Measurements from ENCODE around the gene SPATA1.
"Not testable (repeated sequence)": the region's sequence is repeated elsewhere in the genome, so short reads cannot be mapped to it uniquely, and the experiment has no call there.

Gene SPATA1

DNA sequence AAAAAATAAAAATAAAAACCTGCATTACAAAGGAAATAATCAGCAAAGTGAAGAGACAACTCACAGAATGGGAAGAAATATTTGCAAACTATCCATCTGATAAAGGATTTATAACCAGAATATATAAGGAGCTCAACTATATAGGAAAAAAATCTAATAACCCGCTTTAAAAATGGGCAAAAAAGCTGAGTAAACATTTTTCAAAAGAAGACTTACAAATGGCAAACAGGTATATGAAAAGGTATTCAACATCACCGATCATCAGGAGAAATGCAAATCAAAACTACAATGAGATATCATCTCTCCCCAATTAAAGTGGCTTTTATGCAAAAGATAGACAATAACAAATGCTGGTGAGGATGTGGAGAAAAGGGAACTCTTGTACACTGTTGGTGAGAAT is 4.0 kb downstream of the SPATA1 start:
- no peak for DNase-seq

DNA sequence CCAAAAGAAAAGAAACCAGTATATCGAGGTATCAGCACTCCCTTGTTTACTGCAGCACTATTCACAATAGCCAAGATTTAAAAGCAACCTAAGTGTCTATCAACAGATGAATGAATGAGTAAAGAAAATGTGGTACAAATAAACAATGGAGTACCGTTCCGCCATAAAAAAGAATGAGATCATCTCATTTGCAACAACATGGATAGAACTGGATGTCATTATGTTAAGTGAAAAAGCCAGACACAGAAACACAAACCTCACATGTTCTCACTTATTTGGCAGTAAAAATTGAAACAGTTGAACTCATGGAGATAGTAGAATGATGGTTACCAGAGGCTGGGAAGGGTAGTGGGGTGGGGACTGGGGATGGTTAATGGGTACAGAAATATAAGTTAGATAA is 4.5 kb downstream of the SPATA1 start:
- DNase-seq, result no peak

DNA sequence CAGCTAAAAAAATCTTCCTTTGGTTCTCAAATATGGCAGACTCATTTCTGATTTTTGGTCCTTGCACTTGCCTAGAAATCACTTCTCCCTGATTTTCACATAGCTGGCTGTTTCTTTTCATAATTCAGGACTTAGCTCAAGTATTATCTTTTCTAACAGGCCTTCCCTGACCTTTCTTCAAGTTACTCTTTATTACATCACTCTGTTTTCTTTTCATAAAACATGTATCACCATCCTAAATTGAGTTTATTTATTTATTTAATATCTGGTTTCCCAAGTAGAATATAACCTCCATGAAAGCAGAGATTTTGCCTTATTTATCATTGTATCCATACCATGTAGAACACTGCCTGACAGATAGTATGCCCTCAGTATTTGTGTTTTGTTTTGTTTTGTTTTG is 18.4 kb downstream of the SPATA1 start:
- no peak for DNase-seq

DNA sequence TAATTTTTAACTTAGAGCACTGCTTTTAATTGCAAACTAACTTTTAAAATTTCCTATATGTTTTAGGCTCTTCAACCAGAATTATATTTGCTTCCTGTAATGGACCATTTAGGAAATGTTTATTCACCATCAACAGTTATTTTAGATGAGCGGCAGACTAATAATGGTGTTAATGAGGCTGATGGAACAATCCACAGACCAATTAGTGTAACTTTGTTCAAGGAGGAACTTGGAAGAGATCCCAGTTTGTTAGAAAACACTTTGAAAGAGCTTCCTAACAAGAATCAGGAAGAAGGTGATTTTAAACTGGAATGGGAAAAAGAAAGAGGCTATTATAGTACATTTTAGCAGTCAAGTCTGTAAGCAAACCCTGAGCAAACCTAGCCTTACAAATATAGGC is 19.6 kb downstream of the SPATA1 start:
- no peak for DNase-seq

DNA sequence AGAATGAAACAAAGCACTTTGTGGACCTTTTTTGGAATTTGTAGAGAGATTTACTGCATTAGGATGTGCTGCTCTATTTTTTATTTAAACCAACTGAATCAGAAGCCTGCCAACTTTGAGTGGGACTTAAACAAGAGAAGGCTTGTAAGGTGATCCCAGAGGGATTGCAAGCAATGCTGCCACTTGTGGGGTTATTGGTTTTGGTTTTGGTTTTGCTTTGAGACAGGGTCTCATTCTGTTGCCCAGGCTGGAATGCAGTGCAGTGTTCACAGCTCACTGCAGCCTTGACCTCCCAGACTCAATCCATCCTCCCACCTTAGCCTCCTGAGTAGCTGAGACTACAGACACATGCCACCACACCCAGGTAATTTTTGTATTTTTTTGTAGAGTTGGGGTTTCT is 32.4 kb downstream of the SPATA1 start:
- DNase-seq, result no peak

DNA sequence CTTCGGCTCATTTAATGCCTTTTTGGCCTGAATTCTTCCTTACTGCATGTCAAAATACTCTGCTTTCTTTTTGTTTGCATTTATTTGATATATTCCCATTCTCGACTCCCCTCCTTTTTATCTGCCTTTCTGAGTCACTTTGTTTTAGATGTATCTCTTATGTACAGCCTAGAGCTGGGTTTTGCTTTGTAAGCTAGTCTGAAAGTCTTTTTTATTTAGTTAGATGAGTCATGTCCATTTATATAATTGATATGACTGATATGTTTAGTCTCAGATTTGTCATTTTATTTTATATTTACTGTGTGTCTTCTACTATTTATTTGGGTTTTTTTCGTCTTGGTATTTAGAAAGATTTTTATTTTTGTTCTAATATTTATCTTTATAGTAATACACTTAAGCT is 33.8 kb downstream of the SPATA1 start:
- no peak for DNase-seq

DNA sequence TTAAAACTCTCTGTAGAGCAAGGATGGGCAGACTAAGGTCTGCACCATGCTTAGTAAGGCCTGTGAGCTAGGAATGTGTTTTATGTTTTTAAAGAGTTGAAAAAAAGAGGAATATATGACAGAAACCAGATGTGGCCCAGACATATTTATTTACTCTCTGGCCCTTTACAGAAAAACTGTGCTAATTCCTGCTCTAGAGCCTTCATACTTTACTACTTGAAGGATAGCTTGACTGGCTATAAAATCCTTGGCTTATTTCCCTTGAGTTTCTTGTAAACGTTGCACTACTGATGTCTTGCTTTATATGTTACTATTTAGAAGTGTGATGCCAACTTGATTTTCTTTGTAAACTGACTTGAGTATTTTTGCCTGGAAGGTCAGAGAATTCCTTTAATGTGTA is 34.6 kb downstream of the SPATA1 start:
- no peak for DNase-seq

DNA sequence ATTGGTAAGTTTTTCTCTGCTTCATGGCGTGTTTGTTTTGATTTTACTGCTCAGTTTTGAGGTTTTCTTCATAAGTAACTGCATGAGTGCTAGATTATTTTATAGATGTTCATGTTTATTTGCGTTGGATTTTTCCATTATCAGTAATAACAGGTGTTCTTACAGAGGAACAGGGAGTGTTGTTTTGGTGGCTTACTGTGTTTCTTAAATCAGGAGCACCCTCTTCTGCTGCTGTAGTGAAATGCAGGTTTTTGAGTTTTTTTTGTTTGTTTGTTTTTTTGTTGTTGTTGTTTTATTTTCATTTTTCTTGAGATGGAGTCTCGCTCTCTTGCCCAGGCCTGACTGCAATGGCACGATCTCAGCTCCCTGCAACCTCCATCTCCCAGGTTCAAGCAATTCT is 35.5 kb downstream of the SPATA1 start:
- DNase-seq, result no peak

DNA sequence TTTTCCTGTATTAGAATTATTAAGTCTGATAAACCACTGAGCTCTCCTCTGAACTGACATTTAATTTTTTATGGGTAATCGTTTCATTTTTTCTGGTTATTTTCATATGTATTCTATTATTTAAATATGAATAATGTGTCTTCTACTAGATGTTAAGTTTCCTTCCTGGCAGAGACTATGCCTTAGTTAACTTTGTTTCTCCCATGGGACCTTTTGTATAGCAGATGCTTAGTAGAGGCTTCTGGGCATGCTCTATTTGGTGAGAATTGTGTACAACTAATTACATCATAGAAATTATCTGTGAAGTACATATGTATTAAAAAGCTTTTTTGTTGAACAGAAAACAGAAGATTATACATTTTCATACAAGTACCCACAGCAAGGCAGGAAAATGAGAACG is 44.6 kb downstream of the SPATA1 start:
- peak; percentile 45 for DNase-seq

DNA sequence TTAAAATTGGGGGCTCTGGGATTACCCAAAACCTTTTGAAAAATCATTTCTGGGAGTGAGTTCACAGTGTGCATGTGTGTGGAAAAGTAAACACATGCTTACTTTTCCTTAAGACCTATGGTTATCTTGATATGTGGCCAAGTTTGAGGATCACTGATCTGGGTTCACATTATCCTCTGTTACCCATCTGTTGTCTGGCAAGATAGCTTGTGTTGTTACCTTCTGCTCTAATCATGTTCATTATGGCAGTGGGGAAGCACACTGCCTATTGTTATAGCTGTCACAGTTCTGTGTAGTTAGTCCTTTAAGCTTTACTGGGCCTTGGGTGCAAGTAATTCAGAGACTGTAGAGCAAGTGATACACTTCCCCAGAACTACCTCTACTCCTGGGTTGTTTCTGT is 63.0 kb downstream of the SPATA1 start:
- DNase-seq, result peak; percentile 80

DNA sequence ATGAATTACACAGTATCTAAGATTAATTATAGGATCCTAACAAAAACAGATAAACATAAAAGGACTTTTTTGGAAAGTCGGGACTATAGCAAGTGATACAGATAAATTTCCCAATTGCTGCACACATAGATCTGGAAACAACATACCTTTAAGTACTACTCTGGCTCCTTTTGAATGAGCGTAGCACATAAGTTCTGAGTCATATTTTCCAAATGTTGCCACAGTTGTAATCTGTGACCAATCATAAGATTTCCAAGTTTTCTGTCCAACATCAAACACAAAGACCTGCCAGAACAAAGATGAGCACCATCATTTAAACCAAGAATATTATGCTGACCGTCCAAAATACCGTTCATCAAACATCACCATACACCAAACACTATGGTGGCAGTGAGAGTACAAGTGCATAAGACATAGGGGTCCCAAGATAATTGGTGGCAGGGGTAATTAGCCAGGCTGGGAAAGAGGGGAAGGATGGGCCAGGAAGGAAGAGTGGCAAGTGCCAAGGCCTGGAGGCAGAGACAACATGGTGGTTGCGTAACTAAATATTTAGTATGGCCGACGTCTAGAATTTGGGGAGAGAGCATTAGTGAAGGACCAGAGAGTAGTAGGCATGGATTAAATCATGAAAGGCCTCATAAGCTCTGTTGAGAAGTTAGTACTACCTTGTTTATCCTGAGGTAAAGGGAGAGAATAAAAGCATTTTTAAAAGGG is 64.4 kb downstream of the SPATA1 start:
- no peak for DNase-seq

DNA sequence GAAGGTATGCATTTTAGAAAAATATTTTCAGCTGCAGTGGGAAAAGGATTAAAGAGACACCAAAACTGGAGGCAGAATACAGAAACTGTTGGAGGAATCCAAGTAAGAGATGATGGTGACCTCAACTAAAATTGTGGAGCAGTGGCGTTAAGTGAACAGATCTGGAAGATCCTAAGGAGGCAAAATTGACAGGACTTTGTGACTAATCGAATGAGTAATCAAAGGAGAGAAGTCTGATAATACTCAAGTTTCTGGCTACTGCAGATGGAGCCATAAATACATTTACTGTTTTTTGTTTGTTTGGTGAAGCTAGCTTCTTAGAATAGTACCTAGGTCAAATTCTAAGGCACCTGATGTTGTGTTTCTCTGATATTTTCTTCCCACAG is 65.0 kb downstream of the SPATA1 start:
- DNase-seq, result no peak

DNA sequence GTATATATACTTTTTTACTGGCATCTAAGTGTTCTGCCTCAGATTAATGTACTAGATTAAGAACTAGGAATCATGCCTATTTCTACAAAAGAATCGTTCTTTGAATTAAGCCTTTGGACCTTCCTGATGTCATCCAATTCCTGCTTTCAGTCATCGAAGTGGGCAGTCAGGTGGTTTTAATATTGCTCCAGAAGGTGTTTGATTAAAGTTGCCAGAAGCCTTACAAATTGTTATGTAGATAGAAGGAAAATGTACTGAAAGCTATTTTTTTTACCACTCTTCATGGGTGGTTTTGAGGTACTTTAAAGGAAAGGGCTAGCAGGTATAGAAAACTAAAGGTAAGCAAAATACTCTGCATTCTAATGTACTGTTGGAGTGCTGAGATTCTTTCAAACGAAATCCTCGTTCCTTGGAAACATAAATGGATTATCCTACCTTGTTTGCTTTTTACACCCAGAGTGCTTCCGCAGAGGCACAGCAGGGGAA is 67.3 kb downstream of the SPATA1 start:
- DNase-seq, result no peak

DNA sequence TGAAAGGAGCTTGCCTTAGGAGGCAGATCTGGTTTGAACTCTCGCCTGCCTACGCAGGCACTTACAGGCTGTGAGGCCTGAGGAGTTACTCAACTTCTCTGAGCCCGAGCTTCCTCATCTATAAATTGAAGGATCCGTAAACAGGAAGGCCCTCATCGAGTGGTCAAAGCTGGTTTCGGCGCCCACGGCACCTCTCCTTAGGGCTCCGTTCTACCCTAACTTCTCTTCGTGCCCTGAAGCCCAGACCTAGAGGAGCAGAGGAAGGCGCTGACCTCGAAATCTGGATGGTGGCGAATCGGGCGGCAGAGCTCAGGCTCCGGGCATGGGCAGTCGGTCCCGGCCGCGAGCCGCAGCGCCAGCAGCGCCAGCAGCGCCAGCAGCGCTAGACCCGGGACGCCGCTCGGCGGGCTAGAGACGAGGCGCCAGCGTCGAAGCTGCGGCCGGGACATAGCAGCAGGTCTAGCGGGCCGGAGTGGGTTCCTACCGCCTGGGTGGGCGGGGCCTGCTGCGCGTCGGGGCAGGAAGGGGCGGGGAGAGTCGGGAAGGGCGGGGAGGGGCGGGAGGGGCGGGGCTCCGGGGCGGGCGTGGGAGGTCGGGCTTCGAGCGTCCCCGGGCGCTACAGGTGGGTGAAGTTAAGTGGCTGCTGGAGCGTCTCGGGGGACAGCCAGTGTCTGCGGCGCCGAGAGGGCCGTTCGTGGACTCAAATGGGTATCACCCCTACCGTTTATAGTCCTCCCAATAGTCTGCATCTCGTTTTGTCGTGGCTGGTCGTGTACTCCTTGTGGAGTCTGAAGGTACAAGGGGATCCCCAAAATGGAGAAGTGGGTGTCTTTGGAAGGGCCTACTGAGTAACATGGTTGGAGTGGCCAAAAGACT is 68.0 kb downstream of the SPATA1 start, which contains the start of gene CTBS:
CTBS (minus strand) TSS at position 474 of the 876 bp plus-strand sequence; CDS start at position 449, 25 bp downstream.
- DNase-seq, result peak; percentile 71

DNA sequence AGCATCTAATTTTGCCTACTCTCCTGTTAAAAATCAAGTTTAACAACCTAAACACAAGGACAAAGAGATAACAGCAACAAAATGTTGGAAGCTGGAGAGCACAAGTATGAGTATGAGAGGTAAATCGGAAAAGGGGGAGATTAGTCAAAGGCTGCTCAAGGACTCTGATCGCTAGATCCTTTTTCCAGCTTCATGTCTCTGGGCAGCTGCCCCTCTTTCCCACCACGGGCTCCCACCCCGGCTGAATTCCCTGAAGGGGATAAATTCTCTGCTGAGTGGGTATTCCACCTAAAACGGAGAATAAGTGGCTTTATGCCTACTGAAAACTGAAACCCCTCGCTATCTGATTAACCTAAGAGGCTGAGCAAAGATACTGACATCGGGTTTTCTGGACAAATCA is 68.8 kb downstream of the SPATA1 start:
- DNase-seq, result no peak

DNA sequence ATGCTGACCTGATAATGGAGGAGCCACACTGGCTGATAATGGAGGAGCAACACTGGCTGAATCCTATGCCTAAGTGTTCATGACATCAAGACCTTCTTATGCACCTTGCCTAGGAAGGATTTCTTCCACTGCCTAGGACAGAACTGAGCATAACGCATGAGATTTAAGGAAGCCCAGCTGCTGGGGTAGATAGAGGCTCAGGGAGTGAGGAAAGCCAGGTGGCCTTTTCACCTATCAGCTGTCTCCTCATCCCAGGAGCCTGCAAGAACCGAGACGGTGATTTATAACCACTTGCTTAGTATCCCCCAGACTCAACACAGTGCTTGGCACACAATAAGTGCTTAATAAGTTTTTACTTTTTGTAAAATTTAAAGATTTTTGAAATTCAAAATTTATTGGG is 75.5 kb downstream of the SPATA1 start:
- DNase-seq, result peak; percentile 4

DNA sequence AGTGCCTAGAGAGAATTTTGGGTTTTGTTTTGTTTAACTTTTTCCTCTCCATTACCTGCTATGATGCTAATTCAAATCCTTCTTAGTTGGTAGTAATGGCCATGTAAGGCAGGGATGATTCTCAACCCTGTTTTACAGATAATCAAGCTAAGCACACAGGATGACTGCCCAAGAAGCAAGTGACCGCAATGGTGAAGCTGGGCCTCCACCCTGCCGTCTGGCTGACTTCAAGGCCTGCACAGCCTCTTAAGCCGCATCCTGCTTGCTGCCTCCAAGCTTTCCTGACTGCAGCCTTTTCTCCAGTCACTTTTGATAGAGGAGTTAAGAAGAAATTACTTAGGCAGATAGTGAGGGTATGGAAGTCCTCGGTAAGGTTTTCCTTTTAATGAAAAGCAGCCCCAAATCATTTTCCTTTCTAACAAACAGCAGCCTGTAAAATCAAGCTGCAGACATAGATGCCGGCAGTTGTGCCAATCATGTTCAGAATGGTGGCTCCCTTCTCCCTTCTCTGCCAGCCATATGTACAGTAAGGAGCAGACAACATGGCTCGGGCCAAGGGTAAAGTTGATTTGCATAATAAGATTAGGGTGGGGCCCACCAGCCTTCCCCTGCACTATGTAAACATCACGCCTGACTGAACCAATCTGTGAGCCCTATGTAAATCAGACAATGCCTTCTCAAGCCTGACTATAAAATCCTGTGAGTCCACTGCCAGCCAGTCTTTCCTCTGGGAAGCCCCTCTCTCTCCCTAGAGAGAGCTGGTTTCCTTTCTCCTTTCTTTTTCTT is 76.8 kb downstream of the SPATA1 start:
- peak; percentile 90 for DNase-seq

DNA sequence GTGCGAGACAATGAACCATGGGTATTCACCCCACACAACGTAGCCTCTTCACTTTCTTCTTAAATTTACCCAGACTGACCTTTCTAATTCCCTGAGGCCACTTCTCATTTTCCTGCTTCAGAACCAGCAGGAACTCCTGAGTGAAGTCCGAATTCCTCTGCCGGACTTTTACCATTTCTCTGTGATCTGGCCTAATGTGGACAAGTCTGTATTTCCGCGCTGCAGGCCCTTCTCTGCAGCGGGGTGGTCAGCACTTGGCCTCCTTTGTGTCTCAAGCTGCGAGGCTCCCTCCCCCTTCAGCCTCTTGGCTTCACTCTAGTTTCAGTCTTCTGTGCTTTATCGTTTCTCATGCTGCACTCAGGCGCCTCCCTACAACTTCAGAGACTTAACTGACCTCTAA is 77.5 kb downstream of the SPATA1 start:
- no peak for DNase-seq

DNA sequence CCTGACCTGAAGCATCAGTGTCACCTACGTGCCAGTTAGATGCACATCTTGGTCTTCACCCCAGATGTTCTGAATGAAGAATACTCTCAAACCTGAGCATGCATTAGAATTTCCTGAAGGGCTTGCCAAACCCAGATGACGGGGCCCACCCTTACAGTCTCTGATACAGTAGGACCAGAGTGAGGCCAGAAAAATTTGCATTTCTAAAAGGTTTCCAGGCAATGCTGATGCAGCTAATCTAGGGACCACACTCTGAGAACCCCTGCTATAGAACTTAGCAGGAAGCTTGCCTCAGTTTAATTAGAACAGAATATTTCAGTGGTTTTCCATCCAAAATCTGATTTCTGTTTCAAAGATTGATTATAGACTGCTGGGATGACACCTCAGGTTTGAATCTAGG is 77.9 kb downstream of the SPATA1 start:
- DNase-seq, result no peak

DNA sequence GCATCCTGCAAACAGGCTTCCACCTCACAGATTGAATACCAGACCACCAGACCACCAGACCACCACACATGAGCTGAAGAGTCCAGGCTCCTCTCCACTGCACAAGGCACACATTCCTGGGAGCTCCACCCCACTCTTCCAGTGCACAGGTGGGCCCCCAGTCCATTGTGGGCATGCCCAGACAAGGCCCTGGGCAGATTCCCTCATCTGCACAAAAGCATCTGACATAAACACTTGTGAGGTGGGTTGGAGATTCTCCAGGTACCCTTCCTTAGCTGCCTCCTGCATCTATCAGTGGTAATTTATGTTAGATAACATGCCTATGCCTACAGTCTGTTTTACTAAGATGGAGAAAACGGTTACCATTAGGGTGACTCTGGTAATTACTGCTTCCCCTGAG is 79.6 kb downstream of the SPATA1 start:
- peak; percentile 13 for DNase-seq

DNA sequence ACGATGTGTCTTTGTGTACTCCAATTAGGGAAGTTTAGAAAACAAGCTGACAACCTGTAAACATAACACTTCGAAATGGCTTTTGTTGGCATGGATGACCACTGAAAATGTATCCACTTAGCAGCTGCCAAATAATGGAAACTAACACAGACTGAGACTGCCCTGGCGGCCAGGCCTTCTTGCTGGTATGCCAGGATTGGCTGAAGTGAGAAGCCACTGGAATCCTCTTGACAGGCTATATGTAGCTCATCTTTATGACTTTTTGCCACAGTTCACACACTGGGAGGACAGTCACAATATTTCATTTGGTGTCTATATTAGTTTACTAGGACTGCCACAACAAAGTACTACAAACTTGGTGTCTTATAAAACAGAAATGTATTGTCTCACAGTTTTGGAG is 80.9 kb downstream of the SPATA1 start:
- no peak for DNase-seq

DNA sequence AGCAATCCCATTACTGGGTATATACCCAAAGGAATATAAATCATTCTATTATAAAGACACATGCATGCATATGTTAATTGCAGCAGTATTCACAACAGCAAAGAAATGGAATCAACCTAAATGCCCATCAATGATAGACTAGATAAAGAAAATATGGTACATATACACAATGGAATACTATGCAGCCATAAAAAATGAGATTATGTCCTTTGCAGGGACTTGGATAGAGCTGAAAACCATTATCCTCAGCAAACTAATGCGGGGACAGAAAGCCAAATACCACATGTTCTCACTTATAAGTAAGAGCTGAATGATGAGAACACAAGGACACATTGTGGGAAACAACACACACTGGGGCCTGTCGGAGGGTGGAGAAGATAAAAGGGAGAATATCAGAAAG is 88.8 kb downstream of the SPATA1 start:
- DNase-seq, result not testable (repeated sequence)

DNA sequence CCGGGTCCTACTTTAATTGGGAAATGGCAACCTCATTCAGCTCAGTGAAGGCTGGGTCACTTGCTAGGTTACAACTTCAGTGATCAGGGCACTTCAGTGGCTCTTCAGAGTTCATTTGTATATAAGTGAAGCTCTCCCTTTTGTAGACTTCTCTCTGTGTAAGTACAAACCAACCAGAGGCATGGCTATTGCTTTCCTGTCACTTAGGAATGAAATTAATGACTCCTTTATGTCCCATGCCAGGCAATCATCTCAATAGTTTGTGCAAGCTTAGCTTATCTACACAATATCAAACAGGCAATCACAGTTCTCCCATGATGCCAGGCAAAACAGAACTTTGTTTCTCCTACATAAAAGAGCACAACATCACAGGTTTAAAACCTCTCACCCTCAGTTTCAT is 90.8 kb downstream of the SPATA1 start:
- DNase-seq, result no peak

All from NCI-H2171 treated with DMSO at 0.1 percent for 48 hours (cell line).